KBM-7 (cell line): Measurements from ENCODE around the gene ZNF225.
"Not testable (repeated sequence)": the region's sequence is repeated elsewhere in the genome, so short reads cannot be mapped to it uniquely, and the experiment has no call there.

Experiments used
- DNase-seq: peaks from one replicate; pipeline ENCODE4 v3.0.0-alpha.2; 2015
- in situ Hi-C: fragments of 300-500 bp; cut with MboI; formaldehyde crosslinking; loops from 2 replicates; pipeline ENCODE4 v1.14.3; 2020; ENCODE audit warnings: low sequenced_read_pairs, low pct_unique_long_range_greater_than_20kb, mixed read lengths

ZNF225 gene

DNA sequence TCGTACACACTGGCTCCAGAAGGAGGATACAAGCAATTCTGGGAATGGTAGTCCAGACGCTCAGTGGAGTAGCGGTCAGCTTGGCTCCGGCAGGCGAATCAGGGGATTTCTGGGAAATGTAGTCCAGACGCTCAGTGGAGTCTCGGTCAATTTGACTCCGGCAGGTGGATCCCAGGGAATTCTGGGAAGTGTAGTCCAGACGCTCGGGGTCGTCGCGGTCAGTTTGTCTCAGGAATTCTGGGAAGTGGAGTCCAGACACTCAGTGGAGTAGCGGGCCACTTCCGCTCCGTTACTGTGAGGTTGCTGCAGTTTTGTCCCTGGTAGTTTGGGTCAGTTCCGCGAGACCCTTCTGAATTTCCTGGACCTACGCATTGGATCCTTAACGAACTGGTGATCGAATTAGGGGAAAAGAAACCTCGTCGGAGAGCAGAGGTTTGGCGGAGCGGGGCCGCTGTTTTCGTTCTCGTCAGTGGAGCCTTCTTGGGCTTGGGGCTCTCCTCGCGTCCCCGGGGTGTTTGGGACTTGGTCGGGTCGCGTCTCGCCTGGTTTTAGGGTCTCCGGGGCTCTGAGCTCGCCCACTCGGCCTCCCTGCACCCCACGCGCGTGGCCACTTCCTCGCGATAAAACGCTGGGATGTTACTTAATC is at the start of gene ZNF225:
Gene ZNF225, plus strand, starts transcription at position 262 of the 646 bp plus-strand sequence. CDS start 2,429 bp downstream, outside the sequence.
- peak; percentile 98 for DNase-seq
- in situ Hi-C loops = no loop called here

DNA sequence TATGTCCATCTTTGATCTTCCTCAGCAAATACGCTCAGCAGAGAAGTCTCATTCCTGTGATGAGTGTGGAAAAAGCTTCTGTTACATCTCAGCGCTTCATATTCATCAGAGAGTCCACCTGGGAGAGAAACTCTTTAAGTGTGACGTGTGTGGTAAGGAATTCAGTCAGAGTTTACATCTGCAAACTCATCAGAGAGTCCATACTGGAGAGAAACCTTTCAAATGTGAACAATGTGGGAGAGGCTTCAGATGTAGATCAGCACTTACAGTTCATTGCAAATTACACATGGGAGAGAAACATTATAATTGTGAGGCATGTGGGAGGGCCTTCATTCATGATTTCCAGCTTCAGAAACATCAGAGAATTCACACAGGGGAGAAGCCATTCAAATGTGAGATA is 46.9 kb upstream of the ZNF225 start:
- in situ Hi-C loops = no loop called here
- DNase-seq = no peak

- in situ Hi-C loops = no loop called here
- DNase-seq = no peak
These were observed 43.8 kb upstream of the ZNF225 start for GRCh38 chr19:44069415-44069814.

GRCh38 chr19:44071824-44072542 is 41.2 kb upstream of the ZNF225 start, which contains the start of gene ZNF284:
ZNF284 (plus strand) TSS chr19:44072159; CDS start chr19:44076390, 4,231 bp downstream.
- peak; percentile 92 for DNase-seq
- in situ Hi-C loops = no loop called here

DNA sequence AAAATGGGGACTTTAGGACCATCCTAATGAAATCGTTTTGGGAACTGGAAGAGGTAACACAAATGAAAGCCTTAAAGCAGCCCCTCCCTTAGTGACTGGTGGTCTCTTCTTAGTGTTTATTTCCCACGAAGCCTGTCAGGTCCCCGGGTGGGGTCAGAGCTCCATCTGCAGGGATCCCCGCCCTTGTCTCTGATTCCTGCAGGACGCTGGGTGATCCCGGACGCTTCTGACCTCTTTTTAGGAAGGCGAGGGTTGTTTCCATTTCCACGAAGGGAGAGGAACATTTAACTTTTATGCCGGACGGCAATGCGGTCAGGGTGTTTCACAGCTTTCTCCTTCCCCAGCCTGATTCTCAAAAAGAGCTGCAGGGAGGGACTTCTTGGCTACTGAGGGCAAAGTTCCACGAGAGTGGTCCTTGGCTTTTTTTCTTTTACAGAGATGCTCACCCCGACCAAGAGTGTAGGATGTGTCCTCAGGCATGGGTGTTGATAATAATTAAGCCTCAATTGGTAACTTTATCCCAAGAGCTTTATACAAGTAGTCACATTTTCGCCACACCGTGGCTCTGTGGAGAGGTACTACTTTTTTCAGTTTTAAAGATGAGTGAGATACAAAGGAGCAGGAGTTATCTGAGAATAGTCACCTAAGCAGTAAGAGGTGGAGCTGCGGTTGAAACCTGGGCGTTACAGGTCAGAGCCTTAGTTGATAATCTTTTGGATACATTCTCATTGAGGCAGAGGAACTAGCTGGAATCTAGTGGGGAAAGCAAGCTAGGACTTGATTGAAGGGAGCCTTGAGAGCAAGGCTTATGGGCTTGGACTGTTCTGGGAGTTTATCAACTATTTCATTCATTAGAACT is 40.4 kb upstream of the ZNF225 start:
- in situ Hi-C loops = no loop called here
- DNase-seq = no peak

- no peak for DNase-seq
- in situ Hi-C loops = no loop called here
These were observed 36.9 kb upstream of the ZNF225 start for GRCh38 chr19:44076325-44076724.

- DNase-seq = no peak
- in situ Hi-C loops = no loop called here
These were observed 21.1 kb upstream of the ZNF225 start for GRCh38 chr19:44092108-44092507.

DNA sequence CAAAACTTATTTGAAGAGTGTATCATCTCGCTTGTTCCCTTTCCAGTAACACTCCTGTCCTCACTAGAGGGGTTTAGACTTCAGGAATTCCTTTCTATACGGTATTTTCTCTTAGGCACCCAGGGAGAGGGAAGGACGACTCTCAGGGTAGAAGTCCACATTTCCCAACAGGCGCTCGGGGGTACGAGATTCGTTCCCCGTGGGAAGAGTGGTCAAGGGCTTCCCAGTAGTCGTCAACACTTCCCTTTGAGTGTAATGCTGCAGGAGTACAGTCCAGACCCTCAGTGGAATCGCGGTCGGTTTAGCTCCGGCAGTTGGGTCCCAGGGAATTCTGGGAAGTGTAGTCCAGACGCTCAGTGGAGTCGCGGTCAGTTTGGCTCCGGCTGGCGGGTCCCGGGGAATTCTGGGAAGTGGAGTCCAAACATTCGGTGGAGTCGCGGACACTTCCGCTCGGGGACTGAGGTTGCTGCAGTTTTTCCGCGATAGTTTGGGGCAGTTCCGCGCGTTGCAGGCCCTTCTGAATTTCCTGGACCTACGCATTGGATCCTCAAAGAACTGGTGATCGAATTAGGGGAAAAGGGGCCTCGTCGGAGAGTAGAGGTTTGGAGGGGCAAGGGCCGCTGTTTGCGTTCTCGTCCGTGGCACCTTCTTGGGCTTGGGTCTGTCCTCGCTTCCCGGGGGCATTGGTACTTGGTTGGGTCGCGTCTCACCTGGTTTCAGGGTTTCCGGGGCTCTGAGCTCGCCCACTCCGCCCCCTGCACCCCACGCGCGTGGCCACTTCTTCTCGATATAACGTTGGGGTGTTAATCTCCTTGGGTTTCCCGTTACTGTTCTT is 19.1 kb upstream of the ZNF225 start, which contains the start of gene ZNF224:
Gene ZNF224, plus strand, starts transcription at position 431 of the 835 bp plus-strand sequence. CDS start 3,513 bp downstream, outside the sequence.
- in situ Hi-C loops = no loop called here
- DNase-seq = peak; percentile 93

DNA sequence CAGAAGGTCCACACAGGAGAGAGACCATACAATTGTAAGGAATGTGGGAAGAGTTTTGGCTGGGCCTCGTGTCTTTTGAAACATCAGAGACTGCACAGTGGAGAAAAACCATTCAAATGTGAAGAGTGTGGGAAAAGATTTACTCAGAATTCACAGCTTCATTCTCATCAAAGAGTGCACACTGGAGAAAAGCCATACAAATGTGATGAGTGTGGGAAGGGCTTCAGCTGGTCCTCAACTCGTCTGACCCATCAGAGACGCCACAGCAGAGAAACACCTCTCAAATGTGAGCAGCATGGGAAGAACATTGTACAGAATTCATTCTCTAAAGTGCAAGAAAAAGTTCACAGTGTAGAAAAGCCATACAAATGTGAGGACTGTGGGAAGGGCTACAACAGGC is 5.4 kb upstream of the ZNF225 start:
- in situ Hi-C loops = no loop called here
- DNase-seq = no peak

- DNase-seq = no peak
- in situ Hi-C loops = no loop called here
These were observed 3.7 kb upstream of the ZNF225 start for GRCh38 chr19:44109458-44109857.

- DNase-seq = no peak
- in situ Hi-C loops = no loop called here
These were observed 1.2 kb upstream of the ZNF225 start for GRCh38 chr19:44111910-44112463.

DNA sequence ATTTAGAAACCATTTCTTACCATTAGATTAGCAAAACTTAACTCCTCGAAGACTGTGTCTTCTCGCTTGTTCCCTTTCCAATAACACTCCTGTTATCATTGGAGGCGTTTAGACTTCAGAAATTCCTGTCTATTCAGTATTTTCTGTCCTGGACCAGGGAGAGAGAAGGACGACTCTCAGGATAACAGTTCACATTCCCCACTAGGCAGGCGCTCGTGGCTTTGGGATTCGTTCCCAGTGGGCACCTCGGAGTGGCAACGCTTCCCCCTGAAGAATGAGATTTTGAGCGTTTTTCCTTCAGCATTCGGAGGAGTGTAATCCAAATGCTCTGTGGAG is 429 bp upstream of the ZNF225 start:
- no peak for DNase-seq
- in situ Hi-C loops = no loop called here

DNA sequence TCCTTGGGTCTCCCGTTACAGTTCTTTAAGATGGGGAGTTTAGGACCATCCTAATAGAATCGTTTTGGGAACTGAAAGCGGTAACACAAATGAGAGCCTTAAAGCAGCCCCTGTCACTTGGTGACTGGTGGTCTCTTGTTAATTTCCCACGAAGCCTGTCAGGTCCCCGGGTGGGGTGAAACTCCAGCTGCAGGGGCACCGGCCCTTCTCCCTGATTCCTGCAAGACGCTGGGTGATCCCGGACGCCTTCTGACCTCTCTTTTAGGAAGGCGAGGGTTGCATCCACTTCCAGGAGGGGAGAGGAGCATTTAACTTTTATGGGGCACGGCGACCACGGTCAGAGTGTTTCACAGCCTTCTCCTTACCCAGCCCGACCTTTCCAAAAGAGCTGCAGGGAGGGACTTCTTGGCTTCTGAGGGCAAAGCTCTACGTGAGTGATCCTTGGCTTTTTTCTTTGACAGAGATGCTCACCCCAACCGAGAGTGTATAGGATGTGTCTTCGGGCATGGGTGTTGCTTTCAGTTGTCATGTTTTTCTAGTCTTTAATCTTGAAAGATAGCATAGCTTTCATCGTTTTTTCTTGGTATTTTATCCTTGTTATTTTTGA is 688 bp downstream of the ZNF225 start:
- in situ Hi-C loops = no loop called here
- peak; percentile 32 for DNase-seq

DNA sequence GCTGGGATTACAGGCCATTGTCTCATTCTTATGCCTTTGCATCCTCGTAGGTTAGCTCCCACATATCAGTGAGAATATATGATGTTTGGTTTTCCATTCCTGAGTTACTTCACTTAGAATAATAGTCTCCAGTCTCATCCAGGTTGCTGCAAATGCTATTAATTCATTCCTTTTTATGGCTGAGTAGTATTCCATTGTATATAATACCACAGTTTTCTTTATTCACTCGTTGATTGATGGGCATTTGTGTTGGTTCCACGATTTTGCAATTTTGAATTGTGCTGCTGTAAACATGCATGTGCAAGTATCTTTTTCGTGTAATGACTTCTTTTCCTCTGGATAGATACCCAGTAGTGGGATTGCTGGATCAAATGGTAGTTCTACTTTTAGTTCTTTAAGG is 8.0 kb downstream of the ZNF225 start:
- in situ Hi-C loops, DNase-seq: not testable (repeated sequence)

GRCh38 chr19:44131955-44132354 is 18.8 kb downstream of the ZNF225 start:
- in situ Hi-C loops = no loop called here
- DNase-seq = no peak

DNA sequence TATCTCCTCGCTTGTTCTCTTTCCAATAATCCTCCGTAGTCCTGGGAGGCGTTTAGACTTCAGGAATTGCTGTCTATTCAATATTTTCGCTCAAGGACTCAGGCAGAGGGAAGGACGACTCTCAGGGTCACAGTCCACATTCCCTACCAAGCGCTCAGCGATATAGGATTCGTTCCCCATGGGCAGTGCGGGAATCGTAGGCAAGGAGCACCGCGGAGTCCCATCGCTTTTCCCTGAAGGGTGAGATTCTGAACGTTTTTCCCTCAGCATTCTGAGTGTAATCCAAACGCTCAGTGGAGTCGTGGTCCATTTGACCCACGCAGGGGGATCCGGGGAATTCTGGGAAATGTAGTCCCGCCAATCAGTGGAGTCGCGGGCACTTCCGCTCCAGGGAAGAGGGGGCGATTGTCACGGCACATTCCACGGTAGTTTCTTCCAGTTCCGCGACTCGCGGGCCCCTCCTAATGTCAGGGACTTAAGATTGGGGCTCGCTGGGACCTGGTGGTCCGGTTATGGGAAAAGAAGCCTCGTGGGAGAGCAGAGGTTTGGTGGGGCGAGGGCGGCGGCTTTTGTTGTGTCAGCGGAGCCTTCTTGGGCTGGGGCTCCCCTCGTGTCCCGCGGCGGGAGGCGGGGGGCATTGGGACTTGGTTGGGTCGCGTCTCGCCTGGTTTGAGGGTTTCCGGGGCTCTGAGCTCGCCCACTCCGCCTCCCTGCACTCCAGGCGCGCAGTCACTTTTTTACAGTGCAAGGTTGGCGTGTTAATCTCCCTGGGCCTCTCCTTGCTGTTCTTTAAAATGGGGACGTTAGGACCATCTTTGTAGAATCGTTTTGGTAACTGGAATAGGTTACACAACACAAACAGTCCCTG is 28.2 kb downstream of the ZNF225 start, which contains the start of gene ZNF234:
Gene ZNF234, plus strand, starts transcription at position 364 of the 868 bp plus-strand sequence. CDS start 3,079 bp downstream, outside the sequence.
- in situ Hi-C loops = no loop called here
- DNase-seq = peak; percentile 83

- no peak for DNase-seq
- in situ Hi-C loops = no loop called here
These were observed 28.8 kb downstream of the ZNF225 start for GRCh38 chr19:44142059-44142433.
